ENCODE data around the gene HOXD12.

Gene HOXD12

DNA sequence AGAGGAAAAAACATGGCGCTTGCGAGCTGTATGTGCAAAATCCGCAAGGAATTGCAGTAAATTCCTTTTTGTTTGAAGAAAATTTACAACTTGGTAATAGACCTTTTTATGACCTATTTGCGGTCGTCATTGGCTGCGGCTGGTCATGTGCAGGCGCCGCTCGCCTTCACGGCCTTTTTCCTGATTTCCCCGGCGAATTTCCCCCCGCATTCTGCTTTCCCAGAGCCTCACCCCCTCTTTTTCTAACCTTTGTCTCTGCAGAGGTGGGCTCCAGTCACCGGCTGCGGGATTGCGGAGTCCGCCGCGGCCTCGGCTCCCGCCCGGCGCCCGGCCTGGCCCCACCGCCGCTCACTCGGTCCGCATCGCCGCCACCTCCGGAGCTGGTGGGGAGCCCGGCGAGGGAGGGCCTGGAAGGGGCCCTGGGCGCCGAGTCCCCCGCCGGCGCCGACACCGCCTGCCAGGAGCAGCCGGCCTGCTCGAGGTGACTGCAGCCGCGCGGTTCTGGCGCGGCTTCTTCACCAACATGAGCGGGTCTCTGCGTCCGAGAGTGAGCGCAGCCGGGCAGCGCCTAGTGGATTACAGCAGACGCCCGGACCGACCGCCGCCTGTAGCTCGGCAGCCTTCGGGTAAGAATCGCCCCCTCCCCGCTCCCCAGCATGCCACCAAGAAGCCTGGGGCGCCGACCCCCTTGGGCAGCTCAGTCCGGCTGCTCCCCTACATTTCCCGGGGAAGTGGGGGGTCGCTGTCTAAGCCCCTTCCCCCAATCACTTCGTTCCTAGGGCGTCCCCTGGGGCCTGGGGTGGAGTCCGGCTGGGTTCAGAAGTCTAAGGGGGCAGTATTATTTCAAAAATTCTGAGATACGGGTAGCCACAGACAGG, 37.0 kb downstream of the HOXD12 start:
- no peak for DNase-seq

GRCh38 chr2:176137252-176137580, 37.6 kb downstream of the HOXD12 start:
- DNase-seq = no peak

- DNase-seq = no peak
These were observed 38.3 kb downstream of the HOXD12 start for GRCh38 chr2:176137906-176138305.

- DNase-seq = no peak
These were observed 38.9 kb downstream of the HOXD12 start for GRCh38 chr2:176138526-176138922.

DNA sequence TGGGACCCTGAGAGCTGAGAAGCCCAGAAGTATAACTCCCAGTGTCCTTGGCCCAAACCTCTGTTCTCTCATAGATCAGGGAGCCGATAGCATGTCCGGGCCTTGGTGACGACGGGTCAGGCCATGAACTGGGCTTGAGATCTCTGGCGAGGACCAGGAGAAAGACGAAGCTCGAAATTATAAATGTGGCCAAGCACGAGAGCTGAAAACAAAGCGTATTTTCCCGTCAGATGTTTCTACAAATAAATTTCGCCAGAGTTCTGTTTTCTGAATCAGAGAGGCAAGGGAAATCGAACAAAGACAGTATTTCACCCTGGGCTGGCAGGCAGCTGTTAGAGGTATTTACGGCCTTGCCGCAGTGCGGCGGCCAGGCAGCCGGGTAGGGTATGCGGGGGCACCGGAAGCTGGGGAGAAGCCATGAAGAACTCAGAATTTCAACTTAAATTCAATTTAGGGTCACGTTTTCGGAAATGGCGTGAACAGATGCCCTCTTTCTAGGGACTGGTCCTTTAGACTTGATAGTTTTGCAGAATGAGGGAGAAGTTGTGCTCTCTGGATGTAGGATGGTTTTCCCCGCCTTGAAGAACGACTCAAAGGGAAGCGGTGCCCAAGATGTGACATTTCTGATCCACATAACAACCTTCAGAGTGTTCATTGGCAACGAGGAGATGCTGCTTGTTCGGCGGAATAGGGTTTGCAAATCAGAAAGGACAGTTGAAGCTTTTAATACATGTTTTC, 39.5 kb downstream of the HOXD12 start:
- no peak for DNase-seq

- no peak for DNase-seq
These were observed 40.3 kb downstream of the HOXD12 start for GRCh38 chr2:176139661-176140512.

DNA sequence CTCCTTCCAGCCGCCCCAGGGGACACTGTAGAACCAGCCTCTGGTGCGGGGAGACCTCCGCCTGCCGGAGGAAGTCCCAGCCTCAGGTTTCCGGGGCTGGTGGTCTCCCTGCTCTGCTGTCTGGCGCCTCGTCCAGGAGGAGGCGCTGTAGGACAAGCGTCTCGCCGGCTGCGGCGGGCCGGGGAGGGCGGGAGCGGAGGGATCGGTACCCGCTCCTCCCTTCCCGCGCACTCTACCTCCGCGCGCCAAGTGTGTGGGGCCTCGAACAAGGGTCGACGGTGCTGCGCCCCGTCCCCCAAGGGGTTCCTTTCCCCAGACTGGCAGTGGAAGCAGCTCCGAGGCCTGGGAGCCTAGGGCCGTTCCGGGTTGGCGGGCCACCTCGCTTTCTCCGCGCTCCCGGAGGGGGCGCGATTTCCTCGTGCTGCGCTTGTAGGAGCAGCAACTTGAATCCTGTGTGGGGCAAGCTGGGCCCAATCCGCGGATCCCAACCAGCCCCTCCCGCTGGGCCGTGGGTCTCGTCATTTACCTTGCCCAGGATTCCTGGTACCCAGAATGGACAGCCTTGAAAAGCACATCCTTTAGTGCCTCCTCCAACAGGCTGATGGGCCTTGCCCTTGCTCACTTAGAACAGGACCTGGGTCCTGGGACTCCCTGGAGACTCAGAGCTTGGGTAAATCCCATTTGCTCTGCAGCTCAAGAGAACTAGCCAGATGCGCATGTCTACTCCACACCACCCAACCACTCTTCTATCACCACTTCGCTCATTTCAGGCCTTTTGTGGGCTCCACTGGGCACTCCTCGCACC, 41.1 kb downstream of the HOXD12 start:
- no peak for DNase-seq

- DNase-seq = no peak
These were observed 42.7 kb downstream of the HOXD12 start for GRCh38 chr2:176142281-176142680.

DNA sequence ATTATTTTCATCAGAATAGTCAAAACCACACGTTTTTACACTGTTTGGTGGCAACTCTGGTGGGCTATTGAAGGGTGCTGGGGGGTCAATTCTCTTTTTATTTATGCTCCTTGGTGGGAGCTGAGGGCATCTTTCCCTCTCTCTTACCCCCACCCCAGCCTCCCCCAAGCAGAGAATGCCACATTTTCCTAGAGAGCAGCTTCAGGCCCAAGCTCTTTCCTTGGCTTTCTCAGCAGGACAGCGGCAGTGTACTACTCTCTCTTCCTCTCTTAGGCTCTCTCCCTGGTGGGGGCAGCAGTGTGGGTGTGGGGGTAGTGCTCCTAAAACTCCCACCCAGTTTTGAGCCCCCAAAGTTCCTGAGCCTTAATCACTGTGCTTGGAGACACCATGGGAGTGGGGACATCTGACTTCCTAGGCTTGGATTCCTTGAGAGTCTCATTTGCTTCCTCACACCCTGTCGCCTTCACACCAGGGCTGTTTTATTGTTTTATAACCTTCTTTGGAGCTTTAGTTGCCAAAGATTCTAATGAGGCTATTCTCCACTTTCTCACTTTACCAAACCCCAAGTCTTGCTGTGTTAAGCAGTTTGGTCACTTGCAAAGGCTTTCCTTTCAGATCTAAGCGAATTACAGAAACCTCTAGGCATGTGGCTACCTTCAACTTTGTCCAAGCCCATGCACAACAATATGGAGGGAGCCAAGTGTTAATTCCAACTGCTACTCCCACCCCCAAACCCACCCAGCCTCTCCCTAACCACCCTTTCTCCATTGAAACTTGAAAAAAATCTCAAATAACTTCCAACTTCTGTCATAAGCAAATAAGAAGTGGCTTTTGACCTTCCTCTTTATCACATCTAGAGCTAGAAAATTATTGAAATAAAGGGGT, 45.7 kb downstream of the HOXD12 start:
- no peak for DNase-seq

GRCh38 chr2:176146101-176146500, 46.5 kb downstream of the HOXD12 start:
- DNase-seq = no peak

DNA sequence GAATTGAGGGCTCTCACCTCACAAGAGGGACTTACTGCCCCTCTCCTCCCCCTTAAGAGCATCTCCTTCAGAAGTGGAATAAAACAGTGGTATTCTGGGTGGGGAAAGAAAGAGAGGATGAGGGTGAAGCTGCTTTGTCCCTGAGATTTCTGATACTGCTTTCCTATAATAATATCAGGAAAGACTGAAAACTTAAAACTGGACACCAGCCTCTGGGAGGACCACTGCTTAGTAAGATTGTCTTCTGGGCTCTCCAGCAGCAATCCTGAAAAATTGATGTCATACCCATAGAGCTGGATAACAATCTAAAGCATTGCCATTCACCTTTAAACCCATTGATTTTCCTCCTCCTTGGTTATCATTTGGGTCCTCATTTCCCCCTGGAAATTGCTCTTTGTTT, 47.0 kb downstream of the HOXD12 start:
- DNase-seq = no peak

- no peak for DNase-seq
These were observed 47.7 kb downstream of the HOXD12 start for GRCh38 chr2:176147210-176147799.

DNA sequence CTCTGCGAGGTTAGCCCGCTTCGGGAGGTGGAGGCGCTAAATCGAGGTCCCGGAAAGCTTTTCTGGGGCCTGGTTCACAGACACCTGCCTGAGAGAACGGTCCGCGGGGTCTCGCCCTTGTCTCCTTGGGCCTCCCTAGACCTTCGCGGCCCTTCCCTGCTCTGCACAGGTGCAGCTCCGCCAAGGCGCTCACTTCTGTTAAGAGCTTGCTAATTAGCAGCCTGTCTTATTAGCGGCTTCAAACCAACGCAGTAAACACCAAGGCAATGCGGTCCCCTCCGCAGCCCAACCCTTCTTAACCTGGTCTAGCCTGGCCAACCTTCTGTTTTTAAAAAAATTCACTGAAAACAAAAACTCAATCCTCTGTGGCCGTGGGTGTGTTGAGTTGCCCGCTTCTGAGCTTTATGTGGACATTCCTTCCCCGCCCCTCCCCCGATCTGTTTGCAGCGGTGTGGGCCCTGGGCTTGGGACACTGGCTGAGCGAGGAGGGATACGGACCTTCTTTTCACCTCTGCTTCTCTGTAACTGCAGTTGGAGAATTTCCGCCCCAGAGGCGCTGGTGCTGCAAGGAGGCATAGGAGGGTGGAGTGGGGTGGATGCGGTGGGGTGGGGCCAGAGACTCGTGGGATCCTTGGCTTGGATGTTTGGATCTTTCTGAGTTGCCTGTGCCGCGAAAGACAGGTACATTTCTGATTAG, 48.4 kb downstream of the HOXD12 start:
- DNase-seq = no peak

DNA sequence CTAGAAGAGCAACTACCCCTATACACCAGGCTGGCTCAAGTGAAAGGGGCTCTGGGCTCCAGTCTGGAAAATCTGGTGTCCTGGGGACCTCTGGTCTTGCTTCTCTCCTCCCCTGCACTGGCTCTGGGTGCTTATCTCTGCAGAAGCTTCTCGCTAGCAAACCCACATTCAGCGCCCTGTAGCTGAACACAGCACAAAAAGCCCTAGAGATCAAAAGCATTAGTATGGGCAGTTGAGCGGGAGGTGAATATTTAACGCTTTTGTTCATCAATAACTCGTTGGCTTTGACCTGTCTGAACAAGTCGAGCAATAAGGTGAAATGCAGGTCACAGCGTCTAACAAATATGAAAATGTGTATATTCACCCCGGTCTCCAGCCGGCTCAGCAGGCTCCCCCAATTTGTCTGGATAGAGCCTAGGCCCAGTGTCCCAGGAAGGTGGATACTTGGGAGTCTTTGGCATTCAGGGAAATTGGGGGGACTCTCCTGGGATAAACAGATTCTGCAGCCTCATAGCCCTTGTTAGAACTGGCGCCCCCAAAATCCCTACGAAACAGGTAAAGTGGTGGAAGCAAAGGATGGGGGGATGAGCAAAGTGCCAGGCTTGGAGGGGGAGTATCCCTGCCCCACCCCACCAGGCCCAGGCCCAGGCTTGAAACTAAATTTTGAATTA, 49.3 kb downstream of the HOXD12 start:
- no peak for DNase-seq

GRCh38 chr2:176149481-176149938, 49.9 kb downstream of the HOXD12 start:
- no peak for DNase-seq

DNA sequence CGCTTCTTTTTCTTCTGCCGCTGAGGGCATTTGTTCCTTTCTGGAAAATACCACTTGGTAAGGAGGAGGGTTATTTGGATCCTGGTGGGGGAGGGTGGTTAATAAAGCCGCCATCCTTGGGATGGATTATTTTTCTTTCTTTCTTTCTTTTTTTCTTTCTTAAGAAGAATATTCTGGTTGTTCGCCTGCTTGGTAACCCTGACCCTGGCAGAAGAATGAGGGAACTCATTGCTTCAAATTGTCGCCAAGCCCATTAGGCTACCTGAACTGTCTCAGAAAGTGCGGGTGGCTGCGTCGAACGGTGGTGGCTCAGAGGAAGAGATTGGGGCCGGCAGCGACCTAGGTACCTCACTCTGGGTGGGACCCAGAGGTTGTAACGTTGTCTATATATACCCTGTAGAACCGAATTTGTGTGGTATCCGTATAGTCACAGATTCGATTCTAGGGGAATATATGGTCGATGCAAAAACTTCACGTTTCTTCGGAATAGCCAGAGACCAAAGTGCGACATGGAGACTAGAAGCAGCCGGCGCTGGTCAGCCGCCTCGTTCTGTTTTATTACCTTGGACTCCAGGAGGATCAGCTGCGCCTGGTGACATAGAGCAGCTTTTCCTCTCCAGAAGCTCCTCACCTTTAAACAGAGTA, 50.5 kb downstream of the HOXD12 start:
- DNase-seq = no peak

- DNase-seq = no peak
These were observed 51.2 kb downstream of the HOXD12 start for GRCh38 chr2:176150584-176151441.

All from NCI-H2081 treated with DMSO at 0.1 percent for 48 hours (cell line).